H9 (cell line): ENCODE measurements around the gene SIN3B. TPM values are rescaled to one million over a fixed set of nuclear protein-coding genes. Genes with fewer than 3 reads are reported as not detected.
A peak's percentile ranks its signal among the peaks of the same experiment; 100 is the strongest.

Experiments
- DNase-seq: peaks from one replicate; pipeline ENCODE4 v3.0.0-alpha.2; 2017
- H2AFZ ChIP-seq: one replicate; pipeline ENCODE4 v1.6.1; 2013; ENCODE audit warnings: mild to moderate bottlenecking, low read length, control low read depth, moderate library complexity
- H2AK5ac ChIP-seq: 2 replicates; pipeline ENCODE4 v1.6.1; 2013; ENCODE audit warnings: low read length, control low read depth, mixed read lengths; ENCODE audit not compliant: insufficient read length
- H2BK120ac ChIP-seq: one replicate; pipeline ENCODE4 v1.6.1; 2013; ENCODE audit warnings: low read depth, mild to moderate bottlenecking, low read length, control low read depth, inconsistent platforms; ENCODE audit not compliant: poor library complexity, severe bottlenecking
- H2BK12ac ChIP-seq: 2 replicates; pipeline ENCODE4 v1.6.1; 2013; ENCODE audit warnings: low read length, control low read depth, mixed read lengths, low read depth; ENCODE audit not compliant: insufficient read length
- H2BK15ac ChIP-seq: 2 replicates; pipeline ENCODE4 v1.6.1; 2013; ENCODE audit warnings: low read depth, low read length, control low read depth
- H2BK20ac ChIP-seq: one replicate; pipeline ENCODE4 v1.6.1; 2013; ENCODE audit warnings: low read depth, mild to moderate bottlenecking, low read length, control low read depth, inconsistent platforms; ENCODE audit not compliant: poor library complexity, severe bottlenecking
- H2BK5ac ChIP-seq: 2 replicates; pipeline ENCODE4 v1.6.1; 2013; ENCODE audit warnings: low read length, control low read depth, mixed read lengths; ENCODE audit not compliant: insufficient read length
- H3K14ac ChIP-seq: 2 replicates; pipeline ENCODE4 v1.6.1; 2013; ENCODE audit warnings: low read length, control low read depth; ENCODE audit not compliant: insufficient read depth
- H3K18ac ChIP-seq: 2 replicates; pipeline ENCODE4 v1.6.1; 2013; ENCODE audit warnings: low read depth, mild to moderate bottlenecking, mixed read lengths, low read length, control low read depth; ENCODE audit not compliant: insufficient read length
- H3K23ac ChIP-seq: 2 replicates; pipeline ENCODE4 v1.6.1; 2013; ENCODE audit warnings: low read length, control low read depth, mixed read lengths, low read depth; ENCODE audit not compliant: insufficient read length
- H3K23me2 ChIP-seq: 2 replicates; pipeline ENCODE4 v1.6.1; 2013; ENCODE audit warnings: low read depth, mild to moderate bottlenecking, mixed read lengths, low read length, control low read depth; ENCODE audit not compliant: insufficient read length, poor library complexity, severe bottlenecking
- H3K27ac ChIP-seq: 2 replicates; pipeline ENCODE4 v1.5.1; 2013; ENCODE audit warnings: low read length, control low read depth, mixed read lengths, low read depth; ENCODE audit not compliant: insufficient read length
- H3K27me3 ChIP-seq: 2 replicates; pipeline ENCODE4 v1.6.1; 2013; ENCODE audit warnings: low read length, control low read depth, inconsistent platforms; ENCODE audit not compliant: insufficient read depth
- H3K4ac ChIP-seq: 2 replicates; pipeline ENCODE4 v1.6.1; 2013; ENCODE audit warnings: low read depth, mild to moderate bottlenecking, control low read depth, inconsistent platforms, low read length, moderate library complexity
- H3K4me1 ChIP-seq: 2 replicates; pipeline ENCODE4 v1.6.1; 2013; ENCODE audit warnings: low read length, control low read depth, inconsistent platforms; ENCODE audit not compliant: insufficient read depth
- H3K4me2 ChIP-seq: 2 replicates; pipeline ENCODE4 v1.6.1; 2013; ENCODE audit warnings: low read length, control low read depth, mixed read lengths; ENCODE audit not compliant: insufficient read length, insufficient read depth
- H3K56ac ChIP-seq: 2 replicates; pipeline ENCODE4 v1.6.1; 2013; ENCODE audit warnings: low read depth, mild to moderate bottlenecking, mixed read lengths, low read length, control low read depth; ENCODE audit not compliant: insufficient read length
- H3K79me1 ChIP-seq: 2 replicates; pipeline ENCODE4 v1.6.1; 2013; ENCODE audit warnings: low read depth, mild to moderate bottlenecking, moderate library complexity, low read length, control low read depth, inconsistent platforms; ENCODE audit not compliant: insufficient read depth, poor library complexity, severe bottlenecking
- H3K79me2 ChIP-seq: 2 replicates; pipeline ENCODE4 v1.6.1; 2013; ENCODE audit warnings: low read length, control low read depth, inconsistent platforms; ENCODE audit not compliant: insufficient read depth
- H3K9ac ChIP-seq: 2 replicates; pipeline ENCODE4 v1.6.1; 2013; ENCODE audit warnings: low read length, control low read depth, mixed read lengths; ENCODE audit not compliant: insufficient read length; ENCODE audit errors: extremely low read depth
- H3K9me3 ChIP-seq: one replicate; pipeline ENCODE4 v1.6.1; 2013; ENCODE audit warnings: low read depth, low read length, inconsistent platforms; ENCODE audit not compliant: control insufficient read depth
- H3T11ph ChIP-seq: one replicate; pipeline ENCODE4 v1.6.1; 2013; ENCODE audit warnings: mild to moderate bottlenecking, low read length, control low read depth, inconsistent platforms
- H4K20me1 ChIP-seq: one replicate; pipeline ENCODE4 v1.6.1; 2013; ENCODE audit not compliant: control insufficient read depth, insufficient read length, insufficient read depth
- H4K5ac ChIP-seq: 2 replicates; pipeline ENCODE4 v1.6.1; 2013; ENCODE audit warnings: low read depth, mild to moderate bottlenecking, mixed read lengths, low read length, control low read depth; ENCODE audit not compliant: insufficient read length
- H4K8ac ChIP-seq: replicated peaks from 2 replicates; pipeline ENCODE4 v1.6.1; 2013; ENCODE audit warnings: low read length, control low read depth, mixed read lengths, low read depth; ENCODE audit not compliant: insufficient read length
- H4K91ac ChIP-seq: 2 replicates; pipeline ENCODE4 v1.6.1; 2013; ENCODE audit warnings: low read depth, mild to moderate bottlenecking, moderate library complexity, mixed read lengths, low read length, control low read depth; ENCODE audit not compliant: insufficient read length
- H3K27ac Mint-ChIP-seq, 3 experiments: 2 replicates in 2 of 3; 3 replicates in 1 of 3; pipeline ENCODE4 v1.8.0; 2020 to 2021; ENCODE audit warnings: mixed read lengths in 3 of 3, mild to moderate bottlenecking in 1 of 3, moderate library complexity in 1 of 3
- H3K27me3 Mint-ChIP-seq: 2 replicates; pipeline ENCODE4 v1.8.0; 2021; ENCODE audit warnings: low read depth, mild to moderate bottlenecking, moderate library complexity, mixed read lengths
- H3K36me3 Mint-ChIP-seq, 3 experiments: 2 replicates in 2 of 3; 3 replicates in 1 of 3; pipeline ENCODE4 v1.8.0; 2020 to 2021; ENCODE audit warnings: low read depth in 3 of 3, mixed read lengths in 3 of 3; ENCODE audit not compliant: insufficient read depth in 1 of 3
- H3K4me1 Mint-ChIP-seq, 2 experiments: 2 replicates each; pipeline ENCODE4 v1.8.0; 2020; ENCODE audit warnings: mixed read lengths in 2 of 2
- H3K4me3 Mint-ChIP-seq, 2 experiments: 2 replicates in 1 of 2; 3 replicates in 1 of 2; pipeline ENCODE4 v1.8.0; 2020 to 2021; ENCODE audit warnings: mild to moderate bottlenecking in 2 of 2, mixed read lengths in 2 of 2, moderate library complexity in 1 of 2
- H3K9me3 Mint-ChIP-seq, 2 experiments: 2 replicates in 1 of 2; 3 replicates in 1 of 2; pipeline ENCODE4 v1.8.0; 2020; ENCODE audit warnings: mild to moderate bottlenecking in 2 of 2, mixed read lengths in 2 of 2, moderate library complexity in 1 of 2
- WGBS: extraction: QIAGEN DNeasy Blood & Tissue Kit; methylation state at CpG from one replicate; pipeline ENCODE4 v1.1.7; 2013; ENCODE audit warnings: missing lambda C conversion rate, low lambda C conversion rate, mixed read lengths; ENCODE audit not compliant: insufficient read length; ENCODE audit errors: extremely low coverage; 5-methylcytosine and 5-hydroxymethylcytosine counted together
- total RNA-seq: library from RNA; stranded (reverse); gene quantifications from 2 replicates; pipeline ENCODE4 v1.2.1, GENCODE V29; 2021
- TF ChIP-seq, protein P1 (sequence below): fragments of 200-600 bp; sonication (generic); conservative IDR thresholded peaks from 3 replicates; pipeline ENCODE4 v1.8.0; 2021; ENCODE audit warnings: antibody characterized with exemption, mild to moderate bottlenecking

SIN3B gene
- total RNA-seq, 1 experiment from 2014 or later, result 72.7 TPM

DNA sequence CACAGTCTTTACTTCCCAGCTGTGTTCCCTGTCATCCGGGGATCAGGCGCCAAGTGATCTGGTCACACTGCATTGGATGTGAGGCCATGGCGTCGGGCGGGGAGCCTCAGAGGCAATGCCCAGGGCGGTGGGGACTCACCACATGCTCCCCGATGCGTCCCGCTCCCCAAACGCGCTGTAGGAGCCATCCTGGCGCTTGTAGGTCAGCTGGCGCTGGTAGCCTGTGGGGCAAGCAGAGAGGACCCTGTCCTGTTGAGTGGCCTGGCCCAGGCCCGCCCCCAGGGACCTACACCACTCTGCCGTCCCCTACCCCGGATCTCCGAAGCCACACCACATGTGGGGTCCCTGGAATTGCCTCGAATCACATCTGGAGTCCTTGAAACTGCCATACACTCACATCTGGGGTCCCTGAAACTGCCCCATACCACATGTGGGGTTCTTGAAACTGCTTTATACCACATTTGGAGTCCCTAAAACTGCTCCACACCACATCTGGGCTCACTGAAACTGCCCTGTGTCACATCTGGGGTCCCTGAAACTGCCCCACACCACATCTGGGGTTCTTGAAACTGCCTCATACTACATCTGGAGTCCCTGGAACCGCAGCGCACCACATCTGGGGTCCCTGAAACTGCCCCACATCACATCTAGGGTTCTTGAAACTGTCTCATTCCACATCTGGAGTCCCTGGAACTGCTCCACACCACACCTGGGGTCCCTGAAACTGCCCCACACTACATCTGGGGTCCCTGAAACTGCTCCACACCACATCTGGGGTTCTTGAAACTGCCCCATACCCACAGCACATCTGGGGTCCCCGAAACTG, 92.8 kb downstream of the SIN3B start:
- H3K9me3 Mint-ChIP-seq, result peaks cover 8 to 22% of the 10 kb centered on the region in 2 experiments; a peak in 4 of 5 replicates
- H3K27me3 Mint-ChIP-seq, result peaks cover 3% of the 10 kb centered on the region; the same call in 1 of the 2 replicates
- no peaks in the 10 kb centered on the region for H3K9me3 ChIP-seq
- TF ChIP-seq, protein P1, sequence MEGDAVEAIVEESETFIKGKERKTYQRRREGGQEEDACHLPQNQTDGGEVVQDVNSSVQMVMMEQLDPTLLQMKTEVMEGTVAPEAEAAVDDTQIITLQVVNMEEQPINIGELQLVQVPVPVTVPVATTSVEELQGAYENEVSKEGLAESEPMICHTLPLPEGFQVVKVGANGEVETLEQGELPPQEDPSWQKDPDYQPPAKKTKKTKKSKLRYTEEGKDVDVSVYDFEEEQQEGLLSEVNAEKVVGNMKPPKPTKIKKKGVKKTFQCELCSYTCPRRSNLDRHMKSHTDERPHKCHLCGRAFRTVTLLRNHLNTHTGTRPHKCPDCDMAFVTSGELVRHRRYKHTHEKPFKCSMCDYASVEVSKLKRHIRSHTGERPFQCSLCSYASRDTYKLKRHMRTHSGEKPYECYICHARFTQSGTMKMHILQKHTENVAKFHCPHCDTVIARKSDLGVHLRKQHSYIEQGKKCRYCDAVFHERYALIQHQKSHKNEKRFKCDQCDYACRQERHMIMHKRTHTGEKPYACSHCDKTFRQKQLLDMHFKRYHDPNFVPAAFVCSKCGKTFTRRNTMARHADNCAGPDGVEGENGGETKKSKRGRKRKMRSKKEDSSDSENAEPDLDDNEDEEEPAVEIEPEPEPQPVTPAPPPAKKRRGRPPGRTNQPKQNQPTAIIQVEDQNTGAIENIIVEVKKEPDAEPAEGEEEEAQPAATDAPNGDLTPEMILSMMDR, result no peak
- peak overlapping the region in 2 of 3 experiments; percentile 25 to 53; a peak in 3 of 7 replicates for H3K27ac Mint-ChIP-seq
- no peak overlapping the region for H3K9ac ChIP-seq
- no peaks in the 10 kb centered on the region for H3K23me2 ChIP-seq
- H2AFZ ChIP-seq, result no peak overlapping the region
- no peaks in the 10 kb centered on the region for H4K20me1 ChIP-seq
- H2BK120ac ChIP-seq, result no peak overlapping the region
- no peak overlapping the region for H3K4ac ChIP-seq
- H3K18ac ChIP-seq, result no peak overlapping the region
- no peak overlapping the region for H3K4me3 Mint-ChIP-seq
- no peak overlapping the region for H3K4me2 ChIP-seq
- no peak overlapping the region for H4K91ac ChIP-seq
- H3K4me1 Mint-ChIP-seq, result no peaks in the 10 kb centered on the region
- H3K4me1 ChIP-seq, result no peaks in the 10 kb centered on the region
- H3T11ph ChIP-seq, result no peak overlapping the region
- no peaks in the 10 kb centered on the region for H3K79me2 ChIP-seq
- no peak overlapping the region for H3K56ac ChIP-seq
- no peaks in the 10 kb centered on the region for H3K79me1 ChIP-seq
- no CpG with 5 or more reads among the region's 21 CpGs for WGBS
- no peak overlapping the region for H3K14ac ChIP-seq
- H2BK5ac ChIP-seq, result no peak overlapping the region
- no peak overlapping the region for H2BK15ac ChIP-seq
- H3K23ac ChIP-seq, result no peak overlapping the region
- no peak overlapping the region for H2AK5ac ChIP-seq
- H3K27me3 ChIP-seq, result no peaks in the 10 kb centered on the region
- H3K36me3 Mint-ChIP-seq, result peaks cover 3 to 24% (median 12%) of the 10 kb centered on the region in 3 experiments; a peak in 6 of 7 replicates
- H2BK20ac ChIP-seq, result no peak overlapping the region
- H2BK12ac ChIP-seq, result no peak overlapping the region
- no peak for DNase-seq
- H4K5ac ChIP-seq, result no peak overlapping the region
- H4K8ac ChIP-seq, result no peak overlapping the region
- no peak overlapping the region for H3K27ac ChIP-seq
